T-cell (primary cell): Measurements from ENCODE around the gene HOTAIR. TPM values are rescaled to one million over a fixed set of nuclear protein-coding genes. Genes with fewer than 3 reads are reported as not detected.
A peak's percentile ranks its signal among the peaks of the same experiment; 100 is the strongest.

Experiments used
- ATAC-seq, 4 experiments: fragments of 200-7000 bp in 3 of 4; fragments of 150-1000 bp in 1 of 4; cut with Tn5 transposase; replicated peaks in 1 of 4; 1 replicate in 3 of 4; 2 replicates in 1 of 4; pipeline ENCODE4 v1.10.0; 2021; ENCODE audit warnings: moderate library complexity in 3 of 4, mild to moderate bottlenecking in 2 of 4, moderate number of reproducible peaks in 1 of 4
- CTCF ChIA-PET, 2 donors: fragments of 300-600 bp; sonication (Branson Sonifier 250); formaldehyde crosslinking; loops; one replicate each; lab custom pipeline; 2022; ENCODE audit warnings: antibody characterized with exemption in 2 of 2; lab: Charles Lee
- POLR2A ChIA-PET, 2 donors: fragments of 300-600 bp; sonication (Branson Sonifier 250); formaldehyde crosslinking; loops; one replicate each; lab custom pipeline; 2022; ENCODE audit warnings: antibody characterized with exemption in 2 of 2; lab: Charles Lee
- DNase-seq, 35 experiments: peaks; one replicate each; pipeline versions ENCODE4 v3.0.0 to v3.0.0-alpha.2; 2013 to 2023
- H3K27ac ChIP-seq: one replicate; pipeline ENCODE4 v1.5.1; 2013; ENCODE audit warnings: low read length
- H3K27me3 ChIP-seq, 2 experiments: replicated peaks in 1 of 2; 1 replicate in 1 of 2; 2 replicates in 1 of 2; pipeline versions ENCODE4 v1.6.1 to v1.7.0; 2013; ENCODE audit warnings: low read length in 1 of 2, mixed read lengths in 1 of 2; ENCODE audit not compliant: control insufficient read depth in 2 of 2, insufficient read depth in 2 of 2; ENCODE audit errors: extremely low read depth in 1 of 2
- H3K36me3 ChIP-seq, 2 donors: 1 replicate in 1 of 2; 2 replicates in 1 of 2; pipeline versions ENCODE4 v1.6.1 to v1.7.0; 2013; ENCODE audit warnings: low read length in 1 of 2; ENCODE audit not compliant: control insufficient read depth in 2 of 2, insufficient read depth in 1 of 2; ENCODE audit errors: extremely low read depth in 1 of 2
- H3K4me1 ChIP-seq, 2 experiments: 1 replicate in 1 of 2; 2 replicates in 1 of 2; pipeline versions ENCODE4 v1.6.1 to v1.7.0; 2013; ENCODE audit warnings: low read length in 2 of 2, mixed read lengths in 1 of 2; ENCODE audit not compliant: insufficient read depth in 2 of 2, control insufficient read depth in 1 of 2; ENCODE audit errors: extremely low read depth in 1 of 2
- H3K4me3 ChIP-seq, 2 donors: 1 replicate in 1 of 2; 2 replicates in 1 of 2; pipeline versions ENCODE4 v1.5.1 to v1.7.0; 2013; ENCODE audit warnings: mild to moderate bottlenecking in 2 of 2, low read length in 1 of 2, moderate library complexity in 1 of 2; ENCODE audit not compliant: control insufficient read depth in 1 of 2; ENCODE audit errors: extremely low read depth in 1 of 2
- H3K9me3 ChIP-seq: 2 replicates; pipeline ENCODE4 v1.7.0; 2013
- H3K27ac Mint-ChIP-seq, 2 donors: one replicate each; pipeline ENCODE4 v1.8.0; 2020 to 2021; ENCODE audit warnings: mild to moderate bottlenecking in 2 of 2, mixed read lengths in 2 of 2
- H3K27me3 Mint-ChIP-seq, 2 donors: one replicate each; pipeline ENCODE4 v1.8.0; 2021 to 2022; ENCODE audit warnings: mixed read lengths in 2 of 2
- H3K36me3 Mint-ChIP-seq: one replicate; pipeline ENCODE4 v1.8.0; 2021; ENCODE audit warnings: mixed read lengths
- H3K4me1 Mint-ChIP-seq, 3 donors: one replicate each; pipeline ENCODE4 v1.8.0; 2020 to 2022; ENCODE audit warnings: mixed read lengths in 3 of 3, mild to moderate bottlenecking in 1 of 3
- H3K4me3 Mint-ChIP-seq, 3 donors: one replicate each; pipeline ENCODE4 v1.8.0; 2020 to 2022; ENCODE audit warnings: mild to moderate bottlenecking in 3 of 3, mixed read lengths in 3 of 3, moderate library complexity in 3 of 3
- H3K9me3 Mint-ChIP-seq, 3 donors: one replicate each; pipeline ENCODE4 v1.8.0; 2020 to 2022; ENCODE audit warnings: mixed read lengths in 3 of 3
- WGBS: methylation state at CpG from one replicate; pipeline ENCODE4 v1.1.5; 2013; ENCODE audit warnings: missing lambda C conversion rate; ENCODE audit not compliant: insufficient coverage; 5-methylcytosine and 5-hydroxymethylcytosine counted together
- total RNA-seq, 35 experiments: library from RNA in 6 of 35; stranded (reverse) in 6 of 35; fragments of 120-200 nt in 1 of 35; gene quantifications; one replicate each; pipeline versions ENCODE4 v1.2.1 to v1.2.4 and lab custom pipeline; 2013 to 2026

Gene HOTAIR
- total RNA-seq, 5 donors from 2014 or later (not counting 1 experiment from before 2014, with no cell fraction given): not detected

- Histone ChIP-seq H3K4me1 (peaks cover 0 to 12% of the 10 kb centered on the region in 2 experiments), H3K27ac (no peak overlapping the region), H3K27me3 (peaks cover 42 to 75% of the 10 kb centered on the region in 2 experiments), H3K9me3 (no peaks in the 10 kb centered on the region), H3K4me3 (no peak overlapping the region), H3K36me3 (no peaks in the 10 kb centered on the region)
- Mint-ChIP-seq H3K27me3 (peaks cover 92 to 93% of the 10 kb centered on the region in 2 donors), H3K36me3 (no peaks in the 10 kb centered on the region), H3K4me1 (peaks cover 13 to 26% (median 16%) of the 10 kb centered on the region in 3 donors), H3K9me3 (peaks cover 0 to 4% (median 0%) of the 10 kb centered on the region in 3 donors), H3K4me3 (no peak overlapping the region), H3K27ac (no peak overlapping the region)
- no CpG with 5 or more reads among the region's 4 CpGs for WGBS
- CTCF ChIA-PET: no interaction called here
- POLR2A ChIA-PET: no interaction called here
- no peak for DNase-seq
- ATAC-seq: no peak
Observed at GRCh38 chr12:53932915-53933314, 41.8 kb downstream of the HOTAIR start.

DNA sequence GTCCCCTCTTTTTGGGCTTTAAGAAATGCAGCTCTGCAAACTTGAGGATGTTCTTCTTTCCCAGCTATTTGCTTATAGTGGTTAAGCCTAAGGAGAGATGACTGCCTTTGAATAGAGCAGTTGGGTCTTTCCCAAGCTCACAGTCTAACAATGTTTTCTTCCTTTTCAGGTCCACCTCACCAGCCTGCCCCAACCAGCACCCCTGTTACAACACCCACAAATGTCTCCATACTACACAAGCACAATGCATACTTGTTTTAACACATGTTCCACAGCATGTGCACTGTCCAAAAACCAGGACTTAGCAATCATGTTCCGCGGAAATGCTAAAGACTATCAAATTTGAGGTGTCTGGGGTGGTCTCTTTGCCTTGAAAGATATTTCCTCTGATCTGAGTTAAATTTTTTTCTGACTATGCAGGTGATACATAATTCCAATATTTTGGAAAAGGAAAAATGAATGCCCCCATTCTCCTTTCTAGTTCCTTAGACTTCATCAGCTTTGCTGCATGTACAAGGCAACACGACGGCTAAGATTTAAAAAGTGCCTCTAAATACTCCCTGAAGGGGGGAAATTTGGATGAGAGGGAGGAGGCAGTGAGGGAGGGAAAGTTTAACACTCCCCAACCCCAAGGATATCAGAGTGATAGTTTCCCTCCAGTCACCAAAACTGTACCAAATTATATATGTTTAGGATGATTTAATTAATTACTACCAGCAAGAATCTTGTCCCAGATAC lies 42.7 kb downstream of the HOTAIR start:
- ATAC-seq (no peak), DNase-seq (no peak)
- Histone ChIP-seq H3K4me3 (no peak overlapping the region), H3K4me1 (peaks cover 0 to 16% of the 10 kb centered on the region in 2 experiments), H3K9me3 (no peaks in the 10 kb centered on the region), H3K27ac (no peak overlapping the region), H3K36me3 (no peaks in the 10 kb centered on the region), H3K27me3 (peaks cover 37 to 75% of the 10 kb centered on the region in 2 experiments)
- H3K4me1 Mint-ChIP-seq: peaks cover 13 to 17% (median 14%) of the 10 kb centered on the region in 3 donors
- peak overlapping the region in 1 of 2 donors; percentile 48 for H3K27ac Mint-ChIP-seq
- CTCF ChIA-PET: no interaction called here
- no CpG with 5 or more reads among the region's 4 CpGs for WGBS
- peaks cover 89 to 92% of the 10 kb centered on the region in 2 donors for H3K27me3 Mint-ChIP-seq
- H3K9me3 Mint-ChIP-seq: peaks cover 0 to 4% (median 0%) of the 10 kb centered on the region in 3 donors
- no peak overlapping the region for H3K4me3 Mint-ChIP-seq
- no peaks in the 10 kb centered on the region for H3K36me3 Mint-ChIP-seq
- POLR2A ChIA-PET: no interaction called here

GRCh38 chr12:53930591-53931255 lies 44.0 kb downstream of the HOTAIR start:
- H3K27me3 ChIP-seq: peaks cover 38 to 73% of the 10 kb centered on the region in 2 experiments
- WGBS: 17% methylated on average over 18 of the region's 30 CpGs
- ATAC-seq (no peak), DNase-seq (no peak)
- H3K4me1 Mint-ChIP-seq: peaks cover 8 to 9% (median 8%) of the 10 kb centered on the region in 3 donors
- H3K4me1 ChIP-seq: peaks cover 0 to 13% of the 10 kb centered on the region in 2 experiments
- POLR2A ChIA-PET: no interaction called here
- H3K27ac ChIP-seq: no peak overlapping the region
- no peaks in the 10 kb centered on the region for H3K36me3 ChIP-seq
- H3K9me3 ChIP-seq: no peaks in the 10 kb centered on the region
- peaks cover 90 to 93% of the 10 kb centered on the region in 2 donors for H3K27me3 Mint-ChIP-seq
- H3K4me3 ChIP-seq: no peak overlapping the region
- CTCF ChIA-PET: no interaction called here
- no peak overlapping the region for H3K4me3 Mint-ChIP-seq
- no peaks in the 10 kb centered on the region for H3K36me3 Mint-ChIP-seq
- no peak overlapping the region for H3K27ac Mint-ChIP-seq
- H3K9me3 Mint-ChIP-seq: peaks cover 0 to 4% (median 0%) of the 10 kb centered on the region in 3 donors

GRCh38 chr12:53929527-53929926 lies 45.2 kb downstream of the HOTAIR start:
- H3K27ac ChIP-seq: no peak overlapping the region
- ChIA-PET POLR2A (no interaction called here), CTCF (interaction anchor here in 1 of 2 donors (0.6 kb wide), 1 partner anchor 553 kb away, joined by 16 read pairs; no protein-coding TSS in a partner anchor)
- WGBS: 0% methylated on average over 2 of the region's 4 CpGs
- no peaks in the 10 kb centered on the region for H3K36me3 ChIP-seq
- no peak overlapping the region for H3K27ac Mint-ChIP-seq
- H3K4me3 ChIP-seq: no peak overlapping the region
- peaks cover 39 to 62% of the 10 kb centered on the region in 2 experiments for H3K27me3 ChIP-seq
- ATAC-seq: no peak
- no peaks in the 10 kb centered on the region for H3K9me3 ChIP-seq
- H3K36me3 Mint-ChIP-seq: no peaks in the 10 kb centered on the region
- H3K27me3 Mint-ChIP-seq: peaks cover 89 to 91% of the 10 kb centered on the region in 2 donors
- peaks cover 0 to 4% (median 0%) of the 10 kb centered on the region in 3 donors for H3K9me3 Mint-ChIP-seq
- H3K4me1 ChIP-seq: peaks cover 0 to 8% of the 10 kb centered on the region in 2 experiments
- no peak overlapping the region for H3K4me3 Mint-ChIP-seq
- H3K4me1 Mint-ChIP-seq: peaks cover 0 to 3% (median 0%) of the 10 kb centered on the region in 3 donors
- DNase-seq: no peak

GRCh38 chr12:53928054-53928835 lies 46.5 kb downstream of the HOTAIR start:
- DNase-seq: no peak
- Mint-ChIP-seq H3K36me3 (no peaks in the 10 kb centered on the region), H3K27ac (no peak overlapping the region), H3K4me3 (no peak overlapping the region), H3K27me3 (peaks cover 87 to 91% of the 10 kb centered on the region in 2 donors), H3K4me1 (peaks cover 0 to 3% (median 0%) of the 10 kb centered on the region in 3 donors), H3K9me3 (peaks cover 0 to 4% (median 0%) of the 10 kb centered on the region in 3 donors)
- ChIA-PET POLR2A (no interaction called here), CTCF (no interaction called here)
- peak overlapping the region in 1 of 2 donors; percentile 5 for H3K4me3 ChIP-seq
- H3K4me1 ChIP-seq: peaks cover 0 to 8% of the 10 kb centered on the region in 2 experiments
- ATAC-seq: no peak
- H3K9me3 ChIP-seq: no peaks in the 10 kb centered on the region
- 12% methylated on average over 11 of the region's 31 CpGs for WGBS
- H3K36me3 ChIP-seq: no peaks in the 10 kb centered on the region
- no peak overlapping the region for H3K27ac ChIP-seq
- H3K27me3 ChIP-seq: peaks cover 46 to 58% of the 10 kb centered on the region in 2 experiments
